GM21825 (cell line): Measurements from ENCODE around the gene GPR37L1.

Experiments
- ATAC-seq: cut with Tn5 transposase; IDR thresholded peaks from one replicate; pipeline ENCODE4 v1.9.1; 2021; ENCODE audit warnings: mild to moderate bottlenecking, moderate library complexity; ENCODE audit not compliant: unreplicated experiment

GPR37L1 gene

GRCh38 chr1:202122639-202123335, at the start of gene GPR37L1:
GPR37L1 (plus strand) TSS chr1:202122917; CDS start chr1:202122964, 47 bp downstream.
- no peak for ATAC-seq

GRCh38 chr1:202073206-202073605, 49.5 kb upstream of the GPR37L1 start:
- no peak for ATAC-seq

- ATAC-seq, result no peak
These were observed 47.7 kb upstream of the GPR37L1 start for GRCh38 chr1:202074985-202075384.

GRCh38 chr1:202075389-202075788, 47.3 kb upstream of the GPR37L1 start:
- ATAC-seq, result no peak

- no peak for ATAC-seq
These were observed 46.6 kb upstream of the GPR37L1 start for GRCh38 chr1:202076050-202076511.

GRCh38 chr1:202078241-202078640, 44.5 kb upstream of the GPR37L1 start:
- no peak for ATAC-seq

- ATAC-seq, result no peak
These were observed 40.7 kb upstream of the GPR37L1 start for GRCh38 chr1:202081992-202082391.

GRCh38 chr1:202084791-202085681, 37.7 kb upstream of the GPR37L1 start:
- no peak for ATAC-seq

- ATAC-seq, result no peak
These were observed 36.9 kb upstream of the GPR37L1 start for GRCh38 chr1:202085682-202086373.

- no peak for ATAC-seq
These were observed 36.0 kb upstream of the GPR37L1 start for GRCh38 chr1:202086579-202087350.

GRCh38 chr1:202088206-202088605, 34.5 kb upstream of the GPR37L1 start:
- no peak for ATAC-seq

- no peak for ATAC-seq
These were observed 31.7 kb upstream of the GPR37L1 start for GRCh38 chr1:202090994-202091393.

GRCh38 chr1:202093858-202094257, 28.9 kb upstream of the GPR37L1 start:
- ATAC-seq, result no peak

- ATAC-seq, result no peak
These were observed 21.5 kb upstream of the GPR37L1 start for GRCh38 chr1:202101184-202101583.

GRCh38 chr1:202104073-202104472, 18.6 kb upstream of the GPR37L1 start:
- no peak for ATAC-seq

GRCh38 chr1:202105571-202106339, 17.0 kb upstream of the GPR37L1 start:
- ATAC-seq, result no peak

- ATAC-seq, result no peak
These were observed 16.1 kb upstream of the GPR37L1 start for GRCh38 chr1:202106340-202107254.

GRCh38 chr1:202107321-202107761, 15.4 kb upstream of the GPR37L1 start:
- no peak for ATAC-seq
